ENCODE measurements around the gene EXOC6.

The EXOC6 gene, protein sequence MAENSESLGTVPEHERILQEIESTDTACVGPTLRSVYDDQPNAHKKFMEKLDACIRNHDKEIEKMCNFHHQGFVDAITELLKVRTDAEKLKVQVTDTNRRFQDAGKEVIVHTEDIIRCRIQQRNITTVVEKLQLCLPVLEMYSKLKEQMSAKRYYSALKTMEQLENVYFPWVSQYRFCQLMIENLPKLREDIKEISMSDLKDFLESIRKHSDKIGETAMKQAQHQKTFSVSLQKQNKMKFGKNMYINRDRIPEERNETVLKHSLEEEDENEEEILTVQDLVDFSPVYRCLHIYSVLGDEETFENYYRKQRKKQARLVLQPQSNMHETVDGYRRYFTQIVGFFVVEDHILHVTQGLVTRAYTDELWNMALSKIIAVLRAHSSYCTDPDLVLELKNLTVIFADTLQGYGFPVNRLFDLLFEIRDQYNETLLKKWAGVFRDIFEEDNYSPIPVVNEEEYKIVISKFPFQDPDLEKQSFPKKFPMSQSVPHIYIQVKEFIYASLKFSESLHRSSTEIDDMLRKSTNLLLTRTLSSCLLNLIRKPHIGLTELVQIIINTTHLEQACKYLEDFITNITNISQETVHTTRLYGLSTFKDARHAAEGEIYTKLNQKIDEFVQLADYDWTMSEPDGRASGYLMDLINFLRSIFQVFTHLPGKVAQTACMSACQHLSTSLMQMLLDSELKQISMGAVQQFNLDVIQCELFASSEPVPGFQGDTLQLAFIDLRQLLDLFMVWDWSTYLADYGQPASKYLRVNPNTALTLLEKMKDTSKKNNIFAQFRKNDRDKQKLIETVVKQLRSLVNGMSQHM

DNA sequence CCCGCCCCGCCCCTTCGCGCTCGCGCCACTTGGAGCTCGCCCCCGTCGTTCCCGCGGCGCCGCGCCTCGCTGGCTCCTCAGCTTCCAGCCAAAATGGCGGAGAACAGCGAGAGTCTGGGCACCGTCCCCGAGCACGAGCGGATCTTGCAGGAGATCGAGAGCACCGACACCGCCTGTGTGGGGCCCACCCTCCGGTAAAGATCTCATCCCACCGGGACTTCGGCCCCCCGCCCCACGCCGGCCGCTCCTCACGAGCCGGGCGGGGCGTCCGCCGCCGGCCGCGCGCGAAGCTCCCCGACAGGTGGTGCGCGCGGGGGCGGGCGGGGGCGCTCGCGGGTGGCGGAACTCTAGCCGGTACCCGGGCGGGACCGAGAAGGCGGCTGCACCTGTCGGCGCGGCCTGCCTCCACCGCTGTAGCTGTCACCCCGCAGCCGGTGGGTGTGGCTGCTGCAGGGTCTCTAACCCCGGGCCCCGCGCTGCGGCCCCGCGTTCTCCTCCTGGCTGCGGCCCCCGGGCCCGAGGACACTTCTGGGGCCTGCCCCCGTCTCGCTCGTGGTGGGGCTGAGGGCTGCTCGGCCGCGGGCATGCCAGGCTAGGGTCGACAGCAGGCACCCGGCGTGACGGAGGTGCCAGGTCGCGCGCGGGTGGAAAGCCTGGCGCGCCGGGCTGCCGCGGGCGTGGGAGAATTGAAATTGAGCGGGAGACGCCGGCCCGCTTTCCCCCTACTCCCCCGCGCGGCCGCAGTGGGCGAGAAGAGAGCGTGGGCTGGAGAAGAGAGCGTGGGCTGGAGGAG is at the start of gene EXOC6:
Gene EXOC6, plus strand, starts transcription at position 80 of the 793 bp plus-strand sequence. Its CDS starts 14 bp downstream, at position 94.
- peak; percentile 88 for DNase-seq (ENCODE audit: low spot score)

DNA sequence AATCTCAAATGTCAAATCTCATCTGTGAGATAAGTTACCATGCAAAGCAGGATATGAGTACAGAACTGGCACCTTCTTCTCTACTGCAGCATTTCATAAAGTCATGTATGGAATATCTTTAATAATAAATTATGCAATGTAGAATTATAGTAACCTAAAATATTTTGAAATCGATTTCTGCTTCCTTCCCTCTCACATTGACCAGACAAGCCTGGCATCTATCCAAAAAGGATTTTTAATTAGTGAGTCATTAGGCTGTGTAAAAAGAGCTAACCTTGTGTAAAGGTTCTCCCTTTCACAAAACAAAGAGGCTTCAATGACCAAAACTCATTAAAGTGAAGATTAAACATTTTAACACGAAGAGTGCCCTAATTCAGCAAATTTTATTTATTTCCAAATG is 48.8 kb upstream of the EXOC6 start:
- no peak for DNase-seq (ENCODE audit: low spot score)

DNA sequence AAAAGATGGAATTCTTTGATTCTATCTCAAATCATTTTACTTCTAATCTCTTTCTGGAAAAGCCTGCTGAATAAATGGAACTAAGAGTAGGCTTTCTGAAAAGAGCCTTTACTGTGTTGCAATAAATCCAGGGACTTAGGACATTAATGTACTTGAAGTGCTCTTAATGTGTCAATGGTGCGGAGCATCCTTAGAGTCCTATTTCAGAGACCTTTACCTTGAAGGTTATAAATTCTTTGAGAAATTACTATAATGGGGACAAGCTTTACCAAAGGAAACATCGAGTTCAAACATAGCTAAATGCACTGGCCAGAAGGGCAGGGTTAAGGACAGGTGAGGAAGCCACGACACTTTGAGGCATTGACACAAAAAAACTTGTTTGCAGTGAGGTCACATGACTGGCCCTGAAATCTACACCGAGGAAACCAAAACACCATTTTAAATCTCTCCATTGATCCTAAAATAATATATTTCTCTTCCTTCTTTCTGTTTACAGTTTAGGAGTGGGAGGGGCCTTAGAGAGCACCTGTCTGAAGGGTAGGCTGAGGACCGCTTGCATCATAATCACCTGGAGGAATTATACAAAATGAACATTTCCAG is 48.1 kb upstream of the EXOC6 start:
- DNase-seq (ENCODE audit: low spot score), result no peak

DNA sequence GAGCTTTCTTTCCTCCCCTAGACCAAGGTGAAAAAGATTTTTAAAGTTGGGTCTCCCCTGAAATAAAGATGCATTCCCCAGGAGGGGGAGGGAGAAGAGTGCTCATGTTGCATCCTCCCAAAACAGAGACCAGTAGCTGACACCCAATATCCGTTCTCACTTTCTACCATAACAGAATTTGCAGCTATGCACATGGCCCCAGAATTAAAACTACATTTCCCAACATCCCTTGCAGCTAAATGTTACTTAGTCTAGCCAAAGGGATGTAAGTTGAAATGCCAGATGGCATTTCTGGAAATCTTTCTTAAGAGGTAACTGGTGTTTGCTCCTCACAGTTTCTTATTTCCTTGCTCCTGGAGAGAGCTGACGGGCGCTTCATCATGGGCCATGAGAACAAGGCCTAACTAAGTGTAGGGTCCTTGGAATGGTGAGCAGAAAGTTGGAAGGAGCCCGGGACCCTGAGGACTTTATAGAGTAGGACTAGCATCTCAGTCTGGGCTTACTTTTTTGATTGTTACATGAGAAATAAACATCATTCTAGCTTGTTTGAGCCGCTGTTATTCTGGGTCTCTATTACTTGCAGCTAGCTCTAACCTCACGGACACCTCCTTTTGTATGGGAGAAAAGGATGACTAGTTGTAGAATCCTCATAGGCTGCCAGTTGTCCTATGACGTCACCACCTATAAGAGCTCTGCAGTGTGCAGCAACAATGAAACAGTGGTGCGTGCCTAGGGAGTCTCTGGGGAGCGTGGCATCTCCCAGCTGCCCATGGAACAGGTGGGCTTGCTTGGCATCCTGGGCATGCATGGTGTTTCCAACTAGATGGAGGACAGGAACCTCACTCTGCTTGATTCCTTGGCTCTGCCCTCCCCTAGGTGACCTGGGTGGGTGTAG is 46.1 kb upstream of the EXOC6 start:
- DNase-seq (ENCODE audit: low spot score), result peak; percentile 16

DNA sequence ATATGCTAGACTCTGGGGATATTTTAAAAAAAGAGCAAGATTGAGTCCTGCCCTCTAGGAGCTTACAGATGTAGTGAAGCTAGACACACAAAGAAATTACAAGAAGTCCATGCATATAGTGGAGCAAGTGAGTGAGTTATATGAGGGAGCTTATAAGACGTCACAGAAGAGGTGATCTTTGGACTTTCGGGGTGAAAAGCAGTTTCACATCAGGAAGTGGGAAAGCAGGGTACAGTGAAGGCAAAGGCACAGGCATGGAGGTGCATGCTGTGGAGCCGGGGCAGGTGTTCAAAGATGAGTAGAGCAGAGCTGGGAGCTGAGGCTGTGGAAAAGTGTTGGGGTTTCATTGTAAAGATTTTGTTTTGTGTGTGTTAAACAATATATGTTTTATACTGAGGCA is 38.5 kb upstream of the EXOC6 start:
- DNase-seq (ENCODE audit: low spot score), result no peak

DNA sequence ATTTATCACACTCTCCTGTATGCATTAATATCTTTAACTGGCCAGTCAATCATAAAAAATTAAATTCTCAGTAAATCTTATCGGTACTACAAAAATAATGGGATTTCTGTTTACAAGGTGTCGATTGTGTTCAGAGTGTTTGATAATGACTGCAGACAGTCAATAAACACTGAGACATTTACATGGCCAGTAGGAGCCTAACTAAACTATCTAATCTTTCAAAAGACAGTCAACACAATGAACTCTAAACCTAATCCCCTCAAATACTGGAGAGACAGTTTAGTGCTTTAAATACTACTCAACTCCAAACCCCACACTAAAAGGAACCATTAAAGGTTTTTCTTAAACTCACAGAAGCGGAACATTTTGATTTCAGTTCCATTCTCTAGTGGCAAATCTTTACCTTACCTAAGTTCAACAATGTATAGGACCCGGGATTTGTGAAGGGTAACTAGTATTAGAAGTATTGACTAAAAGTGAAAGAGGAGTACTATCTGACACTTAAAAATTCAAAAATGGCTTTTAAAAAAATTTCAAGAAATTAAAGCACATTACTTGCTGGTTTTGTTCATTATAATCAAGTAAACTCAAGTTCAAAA is 37.3 kb upstream of the EXOC6 start:
- no peak for DNase-seq (ENCODE audit: low spot score)

DNA sequence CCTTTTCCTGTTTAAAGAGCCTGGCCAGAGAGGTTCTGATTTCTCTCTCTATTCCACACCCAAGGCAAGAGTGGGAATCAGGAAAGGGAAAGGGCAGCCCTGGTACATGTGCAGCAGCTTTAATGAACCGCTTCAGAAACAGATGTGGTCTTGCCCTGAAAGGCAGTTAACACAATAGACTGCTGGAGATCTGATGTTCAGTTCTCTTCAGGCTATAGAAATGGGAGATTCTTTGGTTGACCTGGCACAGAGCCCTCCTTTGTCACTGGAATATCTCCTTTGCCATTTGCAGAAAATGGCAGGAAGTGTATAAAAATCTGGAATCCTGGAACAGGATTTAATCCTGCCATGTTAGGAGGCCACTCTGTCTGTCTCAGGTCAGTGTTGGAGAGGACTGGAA is 36.3 kb upstream of the EXOC6 start:
- no peak for DNase-seq (ENCODE audit: low spot score)

DNA sequence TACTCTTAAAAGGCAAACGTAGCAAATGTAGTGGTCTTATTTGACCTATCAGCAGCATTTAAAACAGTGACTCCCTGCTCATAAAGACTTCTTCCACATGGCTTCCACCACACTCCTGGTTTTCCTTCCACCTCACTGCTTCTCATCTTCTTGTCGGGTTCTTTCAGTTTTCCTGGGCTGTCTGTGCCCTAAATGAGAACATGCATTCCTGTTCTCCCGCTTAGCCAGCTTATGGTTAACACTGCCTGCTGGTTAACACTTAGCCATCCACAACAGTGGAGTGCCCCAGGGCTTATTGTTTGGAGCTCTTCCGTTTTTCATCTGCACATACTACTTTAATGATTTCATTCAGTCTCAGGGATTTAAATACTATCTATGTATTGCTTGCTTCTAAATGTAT is 34.3 kb upstream of the EXOC6 start:
- DNase-seq (ENCODE audit: low spot score), result no peak

DNA sequence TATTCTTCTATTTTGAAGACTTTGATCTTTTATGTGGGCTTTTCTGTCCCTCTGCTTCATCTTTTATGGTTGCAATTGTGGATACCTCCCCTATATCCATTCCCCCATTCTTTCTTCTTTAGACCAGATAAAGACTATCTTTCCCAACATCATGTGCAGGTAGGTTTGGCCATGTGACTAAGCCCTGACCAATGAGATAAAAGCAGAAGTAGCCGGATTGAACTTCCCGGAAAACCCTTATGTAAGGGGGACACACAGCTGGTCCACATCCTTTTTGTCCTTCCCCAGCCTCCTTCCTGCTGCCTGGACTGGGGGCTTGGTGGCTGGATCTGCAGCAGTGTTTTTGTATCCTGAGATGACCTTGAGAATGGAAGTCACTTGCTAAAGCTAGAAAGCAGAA is 33.5 kb upstream of the EXOC6 start:
- DNase-seq (ENCODE audit: low spot score), result no peak

DNA sequence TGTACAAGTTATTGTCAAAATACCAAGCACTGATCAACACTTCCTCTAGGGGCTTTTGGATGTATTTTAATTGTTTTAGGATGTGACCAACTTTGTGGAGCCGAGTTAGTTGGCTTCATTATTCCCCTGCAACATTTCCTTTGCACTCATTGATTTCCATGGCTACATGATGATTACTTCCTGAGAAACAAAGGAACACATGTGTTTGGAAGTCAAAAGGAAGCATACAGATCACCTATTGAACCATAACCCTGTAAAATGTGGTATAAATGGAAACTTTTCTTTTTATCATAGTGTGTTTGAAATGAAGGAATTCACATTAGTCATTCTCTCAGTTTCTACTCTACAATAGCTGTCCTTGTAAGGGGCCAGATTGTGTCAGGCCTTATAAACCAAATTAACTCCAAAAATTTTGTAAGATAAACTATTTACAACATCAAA is 32.2 kb upstream of the EXOC6 start:
- DNase-seq (ENCODE audit: low spot score), result no peak

DNA sequence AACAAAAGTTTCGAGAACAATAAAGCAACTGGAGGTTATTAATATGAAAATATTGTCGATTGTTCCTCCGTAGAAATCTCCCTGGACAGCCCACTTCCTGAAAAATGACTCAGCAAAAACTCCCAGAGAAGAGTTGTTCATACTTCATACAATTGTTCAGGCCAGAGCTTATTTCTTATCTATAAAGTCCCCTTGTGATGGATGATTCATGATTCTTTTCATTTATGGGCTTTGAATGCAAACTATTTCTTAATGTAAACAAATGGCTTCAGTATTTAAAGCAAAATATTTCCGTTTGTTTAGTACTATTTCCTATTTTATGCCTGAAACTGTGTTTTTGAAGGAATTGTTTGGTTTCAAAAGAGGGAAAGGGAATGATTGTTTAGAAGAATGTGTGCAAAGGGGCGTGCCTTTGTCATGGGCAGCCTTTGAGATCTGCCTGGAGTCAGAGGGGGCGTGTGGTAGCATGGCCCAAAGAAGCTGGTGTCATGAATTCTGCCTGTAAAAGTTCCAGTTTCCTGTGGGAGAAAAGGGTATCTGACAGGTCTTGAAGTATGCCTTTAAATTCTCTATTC is 26.2 kb upstream of the EXOC6 start:
- no peak for DNase-seq (ENCODE audit: low spot score)

DNA sequence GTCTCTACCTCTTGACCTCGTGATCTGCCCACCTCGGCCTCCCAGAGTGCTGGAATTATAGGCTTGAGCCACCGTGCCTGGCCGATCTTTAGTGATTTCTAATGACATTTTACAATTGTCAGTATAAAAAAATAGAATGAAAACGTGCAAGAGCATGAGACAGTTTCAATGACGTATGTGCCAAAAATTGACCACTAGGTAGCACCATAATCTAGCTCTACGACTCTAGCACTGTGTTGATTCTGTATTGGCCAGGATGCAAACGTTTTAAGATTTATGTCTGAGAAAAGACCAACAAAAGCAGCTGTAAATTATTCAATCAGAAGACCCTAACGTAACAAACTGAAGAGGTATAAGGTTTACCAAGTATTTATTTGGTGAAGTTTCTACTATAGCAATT is 25.4 kb upstream of the EXOC6 start:
- DNase-seq (ENCODE audit: low spot score), result peak; percentile 52

DNA sequence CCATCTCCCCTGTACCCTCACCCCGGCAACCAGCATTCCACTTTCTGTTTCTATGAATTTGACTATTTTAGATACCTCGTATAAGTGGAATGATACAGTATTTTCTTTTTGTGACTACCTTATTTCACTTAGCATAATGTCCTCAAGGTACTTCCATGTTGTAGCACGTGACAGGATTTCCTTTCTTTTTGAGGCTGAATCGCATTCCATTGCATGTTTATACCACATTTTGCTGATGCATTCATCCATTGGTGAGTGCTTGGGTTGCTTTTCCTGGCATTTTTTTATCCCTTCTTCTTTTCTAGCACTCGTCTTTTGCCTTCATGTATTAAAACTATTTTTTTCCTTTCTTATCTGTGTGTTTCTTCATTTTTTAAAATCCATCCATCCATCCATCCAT is 22.3 kb upstream of the EXOC6 start:
- DNase-seq (ENCODE audit: low spot score), result no peak

DNA sequence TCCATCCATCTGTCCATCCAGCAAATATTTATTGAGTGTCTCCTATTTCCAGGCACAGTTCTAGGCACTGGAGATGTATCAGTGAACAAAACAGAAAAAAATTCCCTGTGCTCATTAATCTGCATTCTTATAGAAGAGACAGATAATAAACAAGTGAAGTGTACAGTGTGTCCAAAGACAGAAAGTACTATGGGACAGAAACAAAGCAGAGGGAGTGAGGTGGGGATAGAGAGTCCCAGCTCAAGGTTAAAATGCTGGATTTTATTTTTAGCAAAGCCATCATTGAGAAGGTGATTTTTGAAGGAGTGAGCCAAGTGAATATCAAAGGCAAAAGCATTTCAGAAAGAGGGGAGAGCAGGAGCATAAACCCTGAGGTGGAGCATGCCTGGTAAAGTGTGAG is 21.8 kb upstream of the EXOC6 start:
- DNase-seq (ENCODE audit: low spot score), result no peak

DNA sequence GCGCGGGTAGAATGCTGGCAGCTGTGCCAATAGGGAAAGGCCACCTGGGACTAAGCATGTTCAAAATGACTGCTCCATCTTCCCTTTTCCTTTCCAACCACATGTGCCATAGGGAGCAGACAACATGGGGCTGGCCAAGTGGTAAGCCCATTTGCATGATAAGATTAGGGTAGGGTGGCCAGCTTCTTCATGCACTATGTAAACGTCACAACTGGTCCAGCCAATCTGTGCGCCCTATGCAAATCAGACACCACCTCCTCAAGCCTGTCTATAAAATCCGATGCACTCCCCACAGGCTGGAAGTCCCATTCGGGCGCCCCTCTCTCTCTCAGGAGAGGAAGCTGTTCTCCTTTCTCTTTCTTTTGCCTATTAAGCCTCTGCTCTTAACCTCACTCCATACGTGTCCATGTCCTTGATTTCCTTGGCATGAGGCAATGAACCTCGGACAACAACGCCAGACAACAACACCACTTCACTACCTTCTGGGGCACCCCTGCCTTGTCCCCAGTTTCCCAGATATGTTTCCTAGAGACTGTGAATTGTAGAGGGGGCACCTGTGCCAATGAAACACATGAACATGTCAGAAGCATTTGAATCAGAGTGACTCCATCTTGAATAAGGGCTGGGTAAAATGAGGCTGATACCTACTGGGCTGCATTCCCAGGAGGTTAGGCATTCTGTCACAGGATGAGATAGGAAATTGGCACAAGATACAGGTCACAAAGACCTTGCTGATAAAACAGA is 19.1 kb upstream of the EXOC6 start:
- no peak for DNase-seq (ENCODE audit: low spot score)

DNA sequence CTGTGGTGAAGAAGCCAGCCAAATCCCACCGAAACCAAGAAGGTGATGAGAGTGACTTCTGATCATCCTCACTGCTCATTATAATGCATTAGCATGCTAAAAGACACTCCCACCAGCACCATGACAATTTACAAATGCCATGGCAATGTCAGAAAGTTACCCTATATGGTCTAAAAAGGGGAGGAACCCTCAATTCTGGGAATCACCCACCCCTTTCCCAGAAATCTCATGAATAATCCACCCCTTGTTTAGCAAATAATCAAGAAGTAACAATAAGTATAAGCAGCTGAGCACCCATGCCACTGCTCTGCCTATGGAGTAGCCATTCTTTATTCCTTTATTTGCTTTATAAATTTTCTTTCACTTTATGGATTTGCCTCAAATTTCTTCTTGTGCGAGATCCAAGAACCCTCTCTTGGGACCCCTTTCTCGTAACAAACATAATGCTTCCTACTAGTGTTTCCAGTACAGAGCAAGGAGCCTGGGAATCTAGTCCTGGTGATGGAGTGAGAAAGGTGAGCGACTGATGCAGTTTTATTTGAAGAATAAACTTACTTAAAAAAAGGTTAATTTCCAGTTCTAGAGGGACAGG is 18.4 kb upstream of the EXOC6 start:
- no peak for DNase-seq (ENCODE audit: low spot score)

DNA sequence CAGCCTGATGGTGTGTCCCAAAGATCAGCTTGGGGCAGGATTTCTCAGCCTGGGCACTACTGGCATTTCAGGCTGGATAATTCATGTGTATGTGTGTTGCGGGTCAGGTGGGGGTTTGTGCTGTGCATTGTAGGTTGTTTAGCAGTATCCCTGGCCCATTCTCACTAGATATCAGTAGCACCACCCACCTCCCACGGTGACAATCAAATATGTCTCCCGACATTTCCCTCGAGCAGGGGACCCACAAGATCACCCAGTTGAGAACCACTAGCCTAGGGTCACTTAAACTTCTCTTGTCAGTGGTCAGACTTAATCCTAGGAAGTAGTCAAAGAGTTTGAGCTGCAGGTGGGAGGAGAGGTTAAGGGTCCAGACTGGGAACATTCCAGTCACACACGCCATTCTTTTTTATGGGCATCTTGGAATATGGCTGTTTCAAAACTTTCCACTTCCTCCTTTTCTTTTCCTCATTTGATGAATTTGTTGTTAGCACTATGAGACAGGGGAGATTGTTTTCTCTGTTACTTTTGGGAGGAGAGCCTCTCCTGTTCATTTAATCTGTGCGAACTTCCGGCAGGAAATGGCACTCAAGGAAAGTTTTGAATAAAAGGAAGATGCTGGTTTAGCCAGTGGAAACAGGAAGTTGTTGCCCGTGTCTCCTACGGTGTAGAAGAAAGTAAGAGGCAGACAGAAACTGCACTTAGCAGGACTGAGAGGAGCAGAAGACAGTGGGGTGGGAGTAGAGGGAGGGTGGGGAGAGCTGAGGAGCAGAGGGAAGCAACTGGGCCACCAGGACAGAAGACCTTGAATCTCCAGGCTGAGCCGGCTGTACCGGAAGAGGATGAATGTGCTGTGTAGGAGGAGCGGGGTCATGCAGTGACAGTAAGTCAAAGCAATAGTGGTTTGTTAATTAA is 17.6 kb upstream of the EXOC6 start:
- peak; percentile 45 for DNase-seq (ENCODE audit: low spot score)

DNA sequence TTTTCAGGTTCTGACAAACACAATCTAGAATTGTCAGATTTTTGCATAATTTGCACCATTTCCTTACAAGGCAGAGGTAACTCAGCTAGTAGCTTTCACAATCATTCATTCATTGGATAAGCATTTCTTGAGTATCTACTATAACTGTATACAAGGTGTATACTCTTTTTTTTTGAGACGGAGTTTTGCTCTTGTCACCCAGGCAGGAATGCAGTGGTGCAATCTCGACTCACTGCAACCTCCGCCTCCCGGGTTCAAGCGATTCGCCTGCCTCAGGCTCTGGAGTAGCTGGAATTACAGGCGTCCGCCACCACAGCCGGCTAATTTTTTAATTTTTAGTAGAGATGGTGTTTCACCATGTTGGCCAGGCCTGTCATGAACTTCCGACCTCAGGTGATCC is 16.2 kb upstream of the EXOC6 start:
- no peak for DNase-seq (ENCODE audit: low spot score)
